Endodermal cell (in vitro differentiated cells): Measurements from ENCODE around the gene UBFD1. TPM values are rescaled to one million over a fixed set of nuclear protein-coding genes. Genes with fewer than 3 reads are reported as not detected.

Experiments used
- DNase-seq: peaks from one replicate; pipeline ENCODE4 v3.0.0-alpha.2; 2017
- H3K27ac ChIP-seq: 2 replicates; pipeline ENCODE4 v1.5.1; 2013; ENCODE audit warnings: mild to moderate bottlenecking, low read depth, low read length, moderate library complexity
- H3K27me3 ChIP-seq: 2 replicates; pipeline ENCODE4 v1.6.1; 2013; ENCODE audit warnings: mild to moderate bottlenecking, low read length, moderate library complexity; ENCODE audit not compliant: insufficient read depth, control insufficient read depth, poor library complexity, severe bottlenecking
- H3K36me3 ChIP-seq: 2 replicates; pipeline ENCODE4 v1.7.0; 2013; ENCODE audit warnings: mild to moderate bottlenecking, low read length, moderate library complexity; ENCODE audit not compliant: control insufficient read depth, insufficient read depth
- H3K4me1 ChIP-seq: one replicate; pipeline ENCODE4 v1.7.0; 2013; ENCODE audit warnings: low read length; ENCODE audit not compliant: control insufficient read depth, insufficient read depth
- H3K4me3 ChIP-seq: 2 replicates; pipeline ENCODE4 v1.5.1; 2013; ENCODE audit warnings: mild to moderate bottlenecking, low read length, moderate library complexity
- H3K9ac ChIP-seq: 2 replicates; pipeline ENCODE4 v1.6.1; 2013; ENCODE audit warnings: mild to moderate bottlenecking, low read length, moderate library complexity; ENCODE audit not compliant: poor library complexity, severe bottlenecking; ENCODE audit errors: extremely low read depth
- H3K9me3 ChIP-seq: 2 replicates; pipeline ENCODE4 v1.6.1; 2013; ENCODE audit warnings: mild to moderate bottlenecking, low read length, moderate library complexity; ENCODE audit not compliant: control insufficient read depth
- H3K27ac Mint-ChIP-seq: 2 replicates; pipeline ENCODE4 v1.8.0; 2020; ENCODE audit warnings: mixed read lengths
- H3K27me3 Mint-ChIP-seq: 2 replicates; pipeline ENCODE4 v1.8.0; 2021; ENCODE audit warnings: mild to moderate bottlenecking, mixed read lengths; ENCODE audit not compliant: insufficient read depth
- H3K36me3 Mint-ChIP-seq: 2 replicates; pipeline ENCODE4 v1.8.0; 2020; ENCODE audit warnings: low read depth, mixed read lengths
- H3K4me1 Mint-ChIP-seq: 2 replicates; pipeline ENCODE4 v1.8.0; 2020; ENCODE audit warnings: mixed read lengths
- H3K4me3 Mint-ChIP-seq: 2 replicates; pipeline ENCODE4 v1.8.0; 2020; ENCODE audit warnings: mild to moderate bottlenecking, moderate library complexity, mixed read lengths
- H3K9me3 Mint-ChIP-seq: 2 replicates; pipeline ENCODE4 v1.8.0; 2020; ENCODE audit warnings: mild to moderate bottlenecking, mixed read lengths
- WGBS, 2 experiments: methylation state at CpG; one replicate each; pipeline versions ENCODE4 v1.1.5 to v1.1.7; 2013; ENCODE audit warnings: missing lambda C conversion rate in 2 of 2, mixed read lengths in 1 of 2; ENCODE audit not compliant: insufficient coverage in 1 of 2, insufficient read length in 1 of 2; 5-methylcytosine and 5-hydroxymethylcytosine counted together
- total RNA-seq, 2 donors: library from RNA; stranded (reverse); fragmentation: NEBNext Ultra II Directional in 1 of 2; extraction: Animal tissue kit (Norgen Biotek cat#: 25700) in 1 of 2; gene quantifications; 2 replicates in 1 of 2; 3 replicates in 1 of 2; pipeline ENCODE4 v1.2.1, GENCODE V29; 2021
- TF ChIP-seq, protein P1 (sequence below): fragments of 200-600 bp; sonication (generic); conservative IDR thresholded peaks from 2 replicates; pipeline ENCODE4 v1.5.0; 2021; ENCODE audit warnings: antibody characterized with exemption, mild to moderate bottlenecking

UBFD1 gene
- total RNA-seq, 2 donors from 2014 or later, result 105 to 113 TPM

DNA sequence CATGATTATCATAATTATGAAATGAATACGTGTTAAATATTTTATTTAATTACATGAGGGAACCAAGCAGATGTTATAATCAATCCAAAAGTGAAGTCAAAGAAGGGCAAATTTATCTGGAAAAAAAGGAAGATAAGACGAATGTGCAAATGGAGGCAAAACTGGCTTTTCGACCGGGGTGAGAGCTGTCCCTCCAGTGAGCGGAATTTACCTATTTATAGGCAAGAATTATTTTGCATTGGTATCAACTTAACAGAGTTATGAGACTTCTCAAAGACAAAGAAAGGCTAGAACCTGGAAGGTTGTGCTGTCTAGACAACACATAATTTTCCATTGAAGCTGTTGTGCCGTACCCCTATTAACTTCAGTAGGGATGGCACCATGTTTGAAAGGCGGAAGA, 45.8 kb upstream of the UBFD1 start:
- no peaks in the 10 kb centered on the region for H3K27me3 ChIP-seq
- no peak overlapping the region for H3K9ac ChIP-seq
- DNase-seq, result no peak

GRCh38 chr16:23512168-23512695, 45.3 kb upstream of the UBFD1 start:
- H3K36me3 ChIP-seq, result no peaks in the 10 kb centered on the region
- no peak overlapping the region for H3K4me3 Mint-ChIP-seq
- WGBS, 2 experiments, result 95 to 100% methylated on average over 2 to 4 of the region's 4 CpGs
- TF ChIP-seq, protein P1, sequence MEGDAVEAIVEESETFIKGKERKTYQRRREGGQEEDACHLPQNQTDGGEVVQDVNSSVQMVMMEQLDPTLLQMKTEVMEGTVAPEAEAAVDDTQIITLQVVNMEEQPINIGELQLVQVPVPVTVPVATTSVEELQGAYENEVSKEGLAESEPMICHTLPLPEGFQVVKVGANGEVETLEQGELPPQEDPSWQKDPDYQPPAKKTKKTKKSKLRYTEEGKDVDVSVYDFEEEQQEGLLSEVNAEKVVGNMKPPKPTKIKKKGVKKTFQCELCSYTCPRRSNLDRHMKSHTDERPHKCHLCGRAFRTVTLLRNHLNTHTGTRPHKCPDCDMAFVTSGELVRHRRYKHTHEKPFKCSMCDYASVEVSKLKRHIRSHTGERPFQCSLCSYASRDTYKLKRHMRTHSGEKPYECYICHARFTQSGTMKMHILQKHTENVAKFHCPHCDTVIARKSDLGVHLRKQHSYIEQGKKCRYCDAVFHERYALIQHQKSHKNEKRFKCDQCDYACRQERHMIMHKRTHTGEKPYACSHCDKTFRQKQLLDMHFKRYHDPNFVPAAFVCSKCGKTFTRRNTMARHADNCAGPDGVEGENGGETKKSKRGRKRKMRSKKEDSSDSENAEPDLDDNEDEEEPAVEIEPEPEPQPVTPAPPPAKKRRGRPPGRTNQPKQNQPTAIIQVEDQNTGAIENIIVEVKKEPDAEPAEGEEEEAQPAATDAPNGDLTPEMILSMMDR, result no peak
- no peak overlapping the region for H3K9ac ChIP-seq
- H3K36me3 Mint-ChIP-seq, result peaks cover 17% of the 10 kb centered on the region
- H3K4me3 ChIP-seq, result no peak overlapping the region
- no peaks in the 10 kb centered on the region for H3K9me3 Mint-ChIP-seq
- H3K27ac Mint-ChIP-seq, result no peak overlapping the region
- no peak for DNase-seq
- H3K9me3 ChIP-seq, result no peaks in the 10 kb centered on the region
- no peaks in the 10 kb centered on the region for H3K4me1 ChIP-seq
- H3K4me1 Mint-ChIP-seq, result peaks cover 10% of the 10 kb centered on the region
- no peaks in the 10 kb centered on the region for H3K27me3 ChIP-seq
- H3K27me3 Mint-ChIP-seq, result peaks cover 6% of the 10 kb centered on the region
- H3K27ac ChIP-seq, result no peak overlapping the region

More for the DNA sequence above, 45.8 kb upstream of the UBFD1 start:
- Histone ChIP-seq H3K4me1 (no peaks in the 10 kb centered on the region), H3K9me3 (no peaks in the 10 kb centered on the region), H3K27ac (no peak overlapping the region), H3K4me3 (no peak overlapping the region), H3K36me3 (peaks cover 1% of the 10 kb centered on the region)
- TF ChIP-seq, protein P1, result no peak
- peaks cover 14% of the 10 kb centered on the region for H3K4me1 Mint-ChIP-seq
- H3K27ac Mint-ChIP-seq, result no peak overlapping the region
- 93 to 95% methylated on average over 6 to 7 of the region's 7 CpGs for WGBS, 2 experiments
- peaks cover 17% of the 10 kb centered on the region for H3K36me3 Mint-ChIP-seq
- no peaks in the 10 kb centered on the region for H3K9me3 Mint-ChIP-seq
- no peak overlapping the region for H3K4me3 Mint-ChIP-seq
- peaks cover 6% of the 10 kb centered on the region for H3K27me3 Mint-ChIP-seq

DNA sequence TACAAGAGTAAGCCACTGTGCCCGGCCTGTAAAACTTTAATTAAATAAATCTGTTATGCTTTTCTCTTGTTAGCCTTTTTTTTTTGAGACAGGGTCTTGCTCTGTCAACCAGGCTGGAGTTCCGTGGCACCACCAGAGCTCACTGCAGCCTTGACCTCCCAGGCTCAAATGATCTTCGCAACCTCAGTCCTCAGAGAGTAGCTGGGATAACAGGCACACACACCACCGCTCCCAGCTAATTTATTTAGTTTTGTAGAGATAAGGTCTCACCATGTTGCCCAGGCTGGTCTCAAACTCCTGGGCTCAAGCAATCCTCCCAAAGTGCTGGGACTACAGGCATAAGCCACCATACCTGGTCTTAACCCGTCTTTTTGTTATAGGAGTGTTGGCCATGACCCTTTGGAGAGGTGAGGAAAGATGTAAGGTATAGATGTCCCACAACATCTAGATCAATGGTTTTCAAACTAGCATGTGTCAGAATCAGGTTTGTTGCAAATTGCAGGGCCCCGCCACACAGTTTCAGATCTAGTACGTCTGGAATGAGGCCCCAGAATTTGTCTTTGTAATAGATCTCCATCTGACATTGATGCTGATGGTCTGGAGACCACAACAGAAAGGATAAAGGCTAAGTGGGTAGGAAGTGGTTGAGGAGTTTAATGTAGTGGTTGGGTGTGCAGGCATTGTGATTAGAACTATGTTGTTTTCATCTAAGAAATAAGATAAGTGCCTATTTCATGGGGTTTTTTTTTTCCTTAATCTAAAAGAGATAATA, 43.0 kb upstream of the UBFD1 start:
- H3K4me3 Mint-ChIP-seq, result no peak overlapping the region
- TF ChIP-seq, protein P1, result no peak
- Histone ChIP-seq H3K4me3 (no peak overlapping the region), H3K36me3 (peaks cover 8% of the 10 kb centered on the region), H3K9me3 (no peaks in the 10 kb centered on the region), H3K9ac (no peak overlapping the region), H3K4me1 (no peaks in the 10 kb centered on the region), H3K27me3 (no peaks in the 10 kb centered on the region), H3K27ac (no peak overlapping the region)
- peaks cover 21% of the 10 kb centered on the region for H3K36me3 Mint-ChIP-seq
- H3K27ac Mint-ChIP-seq, result no peak overlapping the region
- H3K27me3 Mint-ChIP-seq, result no peaks in the 10 kb centered on the region
- 95 to 98% methylated on average over 5 to 7 of the region's 7 CpGs for WGBS, 2 experiments
- DNase-seq, result no peak
- H3K9me3 Mint-ChIP-seq, result no peaks in the 10 kb centered on the region
- no peaks in the 10 kb centered on the region for H3K4me1 Mint-ChIP-seq
